LoVo (cell line): Measurements from ENCODE around the gene CAPN1.

Source experiments
- DNase-seq: peaks from one replicate; pipeline ENCODE4 v3.0.0-alpha.2; 2016; ENCODE audit warnings: low spot score

Gene CAPN1

GRCh38 chr11:65204143-65204542, 22.4 kb downstream of the CAPN1 start:
- DNase-seq = no peak

GRCh38 chr11:65204646-65205601, 23.2 kb downstream of the CAPN1 start:
- no peak for DNase-seq

- DNase-seq = no peak
Measured at GRCh38 chr11:65205602-65205967, 23.9 kb downstream of the CAPN1 start.

- DNase-seq = no peak
Measured at GRCh38 chr11:65206441-65206841, 24.7 kb downstream of the CAPN1 start.

GRCh38 chr11:65206901-65207300, 25.2 kb downstream of the CAPN1 start:
- DNase-seq = no peak

- DNase-seq = no peak
Measured at GRCh38 chr11:65207918-65208784, 26.4 kb downstream of the CAPN1 start.

GRCh38 chr11:65208785-65209710, 27.3 kb downstream of the CAPN1 start:
- no peak for DNase-seq

GRCh38 chr11:65209711-65210360, 28.1 kb downstream of the CAPN1 start:
- DNase-seq = no peak

GRCh38 chr11:65210361-65210731, 28.6 kb downstream of the CAPN1 start:
- no peak for DNase-seq

- DNase-seq = no peak
Measured at GRCh38 chr11:65210748-65211147, 29.0 kb downstream of the CAPN1 start.

- DNase-seq = no peak
Measured at GRCh38 chr11:65211293-65212105, 29.8 kb downstream of the CAPN1 start.

GRCh38 chr11:65212226-65212801, 30.6 kb downstream of the CAPN1 start:
- no peak for DNase-seq

- DNase-seq = no peak
Measured at GRCh38 chr11:65213322-65214211, 31.8 kb downstream of the CAPN1 start.

- DNase-seq = no peak
Measured at GRCh38 chr11:65214212-65214845, 32.6 kb downstream of the CAPN1 start.

GRCh38 chr11:65215441-65216076, 33.8 kb downstream of the CAPN1 start:
- no peak for DNase-seq

- DNase-seq = no peak
Measured at GRCh38 chr11:65216830-65217229, 35.1 kb downstream of the CAPN1 start.

- DNase-seq = no peak
Measured at GRCh38 chr11:65217441-65218423, 36.0 kb downstream of the CAPN1 start.
